ENCODE data around the gene ITPKB.

Gene ITPKB

DNA sequence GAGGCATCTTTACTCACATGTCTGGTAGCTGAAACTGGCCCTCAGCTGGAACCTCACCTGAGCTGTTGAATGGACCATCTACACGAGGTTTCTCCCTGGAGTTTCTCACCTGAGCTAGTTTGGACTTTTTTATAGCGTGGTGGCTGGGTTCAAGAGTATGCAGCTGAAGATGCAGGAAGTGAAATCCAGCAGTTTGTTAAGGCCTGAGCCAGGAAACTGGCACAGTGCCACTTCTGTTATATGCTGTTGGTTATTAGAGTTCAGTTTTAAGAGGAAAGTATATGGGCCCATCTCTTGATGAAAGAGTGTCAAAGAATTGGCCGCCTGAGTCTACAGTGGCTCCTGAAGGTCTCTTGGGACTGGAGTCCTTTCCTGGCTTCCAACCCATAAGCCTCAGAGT is 154.9 kb downstream of the ITPKB start:
- no peak overlapping the region for H3K4me3 ChIP-seq (replicated peaks in 1 of 2; ENCODE audit: low read depth in 2 of 2, low read length in 2 of 2)
- DNase-seq (ENCODE audit: low read depth in 2 of 2) = no peak
- TF ChIP-seq, protein P1, sequence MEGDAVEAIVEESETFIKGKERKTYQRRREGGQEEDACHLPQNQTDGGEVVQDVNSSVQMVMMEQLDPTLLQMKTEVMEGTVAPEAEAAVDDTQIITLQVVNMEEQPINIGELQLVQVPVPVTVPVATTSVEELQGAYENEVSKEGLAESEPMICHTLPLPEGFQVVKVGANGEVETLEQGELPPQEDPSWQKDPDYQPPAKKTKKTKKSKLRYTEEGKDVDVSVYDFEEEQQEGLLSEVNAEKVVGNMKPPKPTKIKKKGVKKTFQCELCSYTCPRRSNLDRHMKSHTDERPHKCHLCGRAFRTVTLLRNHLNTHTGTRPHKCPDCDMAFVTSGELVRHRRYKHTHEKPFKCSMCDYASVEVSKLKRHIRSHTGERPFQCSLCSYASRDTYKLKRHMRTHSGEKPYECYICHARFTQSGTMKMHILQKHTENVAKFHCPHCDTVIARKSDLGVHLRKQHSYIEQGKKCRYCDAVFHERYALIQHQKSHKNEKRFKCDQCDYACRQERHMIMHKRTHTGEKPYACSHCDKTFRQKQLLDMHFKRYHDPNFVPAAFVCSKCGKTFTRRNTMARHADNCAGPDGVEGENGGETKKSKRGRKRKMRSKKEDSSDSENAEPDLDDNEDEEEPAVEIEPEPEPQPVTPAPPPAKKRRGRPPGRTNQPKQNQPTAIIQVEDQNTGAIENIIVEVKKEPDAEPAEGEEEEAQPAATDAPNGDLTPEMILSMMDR (IDR thresholded peaks at IDR 0.05; ENCODE audit: low read depth, low read length) = no peak

DNA sequence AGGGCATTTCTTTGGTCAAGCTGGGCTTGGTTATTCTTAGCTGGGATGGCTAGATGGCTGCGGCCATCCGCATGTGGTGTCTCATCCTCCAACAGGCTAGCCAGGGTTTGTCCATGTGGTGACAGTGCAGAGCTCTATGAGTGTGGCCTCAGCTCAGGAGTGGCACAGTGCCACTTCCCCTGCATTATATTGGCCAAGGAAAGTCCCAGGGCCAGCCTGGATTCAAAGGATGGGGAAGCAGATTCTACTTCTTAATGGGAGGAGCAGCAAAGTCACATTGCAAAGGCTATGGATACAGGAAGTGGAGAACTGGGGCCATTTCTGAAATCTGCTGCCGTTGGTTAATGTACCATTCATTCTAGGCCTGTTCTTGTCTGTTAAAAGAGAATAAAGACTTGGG is 156.1 kb downstream of the ITPKB start:
- TF ChIP-seq, protein P1 (IDR thresholded peaks at IDR 0.05; ENCODE audit: low read depth, low read length) = no peak
- no peak overlapping the region for H3K4me3 ChIP-seq (replicated peaks in 1 of 2; ENCODE audit: low read depth in 2 of 2, low read length in 2 of 2)
- DNase-seq (ENCODE audit: low read depth in 2 of 2) = no peak
